Activated T-helper 2 cell treated with anti-CD3 and anti-CD28 coated beads, Interferon-gamma antibody, Interleukin-2, Interleukin-4, amounts not matched to agents 10 μg/mL and 5 μg/mL and 100 μg/mL, durations not matched to agents 14 hours and 24 hours and 36 hours (primary cell): ENCODE results near the gene EEF2K. TPM values are rescaled to one million over a fixed set of nuclear protein-coding genes. Genes with fewer than 3 reads are reported as not detected.
"Not testable (repeated sequence)": the region's sequence is repeated elsewhere in the genome, so short reads cannot be mapped to it uniquely, and the experiment has no call there.

Experiments used
- DNase-seq: peaks from one replicate; pipeline ENCODE4 v3.0.0; 2021; ENCODE audit warnings: low spot score
- H3K27ac Mint-ChIP-seq: one replicate; pipeline ENCODE4 v1.8.0; 2021; ENCODE audit warnings: mixed read lengths
- H3K27me3 Mint-ChIP-seq: one replicate; pipeline ENCODE4 v1.8.0; 2021; ENCODE audit warnings: low read depth, mixed read lengths
- H3K36me3 Mint-ChIP-seq: one replicate; pipeline ENCODE4 v1.8.0; 2021; ENCODE audit warnings: low read depth, mixed read lengths
- H3K4me1 Mint-ChIP-seq: one replicate; pipeline ENCODE4 v1.8.0; 2021; ENCODE audit warnings: low read depth, mixed read lengths
- H3K4me3 Mint-ChIP-seq: one replicate; pipeline ENCODE4 v1.8.0; 2021; ENCODE audit warnings: low read depth, mild to moderate bottlenecking, moderate library complexity, mixed read lengths
- H3K9me3 Mint-ChIP-seq: one replicate; pipeline ENCODE4 v1.8.0; 2021; ENCODE audit warnings: mixed read lengths
- intact Hi-C: fragments of 100-400 bp; cut with micrococcal nuclease; formaldehyde crosslinking; loops from one replicate; pipeline ENCODE4 v1.15.1; 2023
- total RNA-seq: library from RNA; stranded (reverse); gene quantifications from 2 replicates; pipeline ENCODE4 v1.2.3, GENCODE V29; 2022

Gene EEF2K
- total RNA-seq, 1 donor from 2014 or later, result 40.4 TPM

- H3K27me3 Mint-ChIP-seq, result no peaks in the 10 kb centered on the region
- peaks cover 43% of the 10 kb centered on the region for H3K36me3 Mint-ChIP-seq
- H3K4me3 Mint-ChIP-seq, result peak overlapping the region; percentile 92
- peak; percentile 76 for DNase-seq
- peaks cover 26% of the 10 kb centered on the region for H3K4me1 Mint-ChIP-seq
- no peaks in the 10 kb centered on the region for H3K9me3 Mint-ChIP-seq
- peak overlapping the region; percentile 98 for H3K27ac Mint-ChIP-seq
- intact Hi-C loops, result loop anchor here (1.0 to 10.0 kb wide), 7 partner anchors 57 to 1647 kb away; partner anchors contain the start of genes EEF2K, MOSMO and UQCRC2
These were observed 92.0 kb downstream of the EEF2K start for GRCh38 chr16:22297871-22298733.

- H3K27ac Mint-ChIP-seq, result peak overlapping the region; percentile 98
- peaks cover 49% of the 10 kb centered on the region for H3K36me3 Mint-ChIP-seq
- H3K4me3 Mint-ChIP-seq, result peak overlapping the region; percentile 92
These were observed 93.0 kb downstream of the EEF2K start for GRCh38 chr16:22299036-22299435.

GRCh38 chr16:22300427-22301071, 94.5 kb downstream of the EEF2K start:
- no peaks in the 10 kb centered on the region for H3K9me3 Mint-ChIP-seq
- peaks cover 63% of the 10 kb centered on the region for H3K36me3 Mint-ChIP-seq
- H3K4me3 Mint-ChIP-seq, result peak overlapping the region; percentile 9
- DNase-seq, result peak; percentile 45
- intact Hi-C loops, result no loop called here
- peaks cover 26% of the 10 kb centered on the region for H3K4me1 Mint-ChIP-seq
- no peaks in the 10 kb centered on the region for H3K27me3 Mint-ChIP-seq
- H3K27ac Mint-ChIP-seq, result peak overlapping the region; percentile 24

More at GRCh38 chr16:22299036-22299435, 93.0 kb downstream of the EEF2K start:
- H3K4me1 Mint-ChIP-seq, result peaks cover 26% of the 10 kb centered on the region
- no peaks in the 10 kb centered on the region for H3K9me3 Mint-ChIP-seq
- DNase-seq, result no peak
- intact Hi-C loops, result loop anchor here (5.0 to 10.0 kb wide), 2 partner anchors 292 to 1646 kb away; partner anchors contain the start of gene MOSMO
- no peaks in the 10 kb centered on the region for H3K27me3 Mint-ChIP-seq

GRCh38 chr16:22301423-22301822, 95.3 kb downstream of the EEF2K start:
- intact Hi-C loops, H3K27me3 Mint-ChIP-seq, H3K9me3 Mint-ChIP-seq, H3K27ac Mint-ChIP-seq, H3K4me3 Mint-ChIP-seq, DNase-seq: not testable (repeated sequence)
- H3K36me3 Mint-ChIP-seq, result peaks cover 68% of the 10 kb centered on the region
- H3K4me1 Mint-ChIP-seq, result peaks cover 21% of the 10 kb centered on the region

- Mint-ChIP-seq H3K4me1 (peaks cover 21% of the 10 kb centered on the region), H3K27me3 (no peaks in the 10 kb centered on the region), H3K9me3 (no peaks in the 10 kb centered on the region), H3K4me3 (no peak overlapping the region), H3K36me3 (peaks cover 72% of the 10 kb centered on the region), H3K27ac (peak overlapping the region; percentile 6)
- DNase-seq, result no peak
- intact Hi-C loops, result no loop called here
These were observed 96.8 kb downstream of the EEF2K start for GRCh38 chr16:22302776-22303363.

GRCh38 chr16:22304411-22304810, 98.3 kb downstream of the EEF2K start:
- Mint-ChIP-seq H3K9me3 (no peaks in the 10 kb centered on the region), H3K27ac (no peak overlapping the region), H3K27me3 (no peaks in the 10 kb centered on the region), H3K36me3 (peaks cover 65% of the 10 kb centered on the region), H3K4me3 (no peak overlapping the region), H3K4me1 (peaks cover 15% of the 10 kb centered on the region)
- intact Hi-C loops, result no loop called here
- no peak for DNase-seq

GRCh38 chr16:22306788-22307187, 100.7 kb downstream of the EEF2K start:
- peaks cover 3% of the 10 kb centered on the region for H3K4me1 Mint-ChIP-seq
- DNase-seq, result no peak
- intact Hi-C loops, result no loop called here
- H3K27ac Mint-ChIP-seq, result no peak overlapping the region
- H3K4me3 Mint-ChIP-seq, result no peak overlapping the region
- H3K36me3 Mint-ChIP-seq, result peaks cover 62% of the 10 kb centered on the region
- no peaks in the 10 kb centered on the region for H3K9me3 Mint-ChIP-seq
- H3K27me3 Mint-ChIP-seq, result no peaks in the 10 kb centered on the region

GRCh38 chr16:22307838-22308237, 101.8 kb downstream of the EEF2K start:
- Mint-ChIP-seq H3K4me1 (no peaks in the 10 kb centered on the region), H3K27ac (no peak overlapping the region), H3K36me3 (peaks cover 61% of the 10 kb centered on the region), H3K27me3 (no peaks in the 10 kb centered on the region), H3K4me3 (no peak overlapping the region), H3K9me3 (no peaks in the 10 kb centered on the region)
- DNase-seq, result no peak
- intact Hi-C loops, result no loop called here

GRCh38 chr16:22308824-22309520, 102.9 kb downstream of the EEF2K start:
- intact Hi-C loops, result no loop called here
- DNase-seq, result no peak
- H3K27ac Mint-ChIP-seq, result no peak overlapping the region
- H3K36me3 Mint-ChIP-seq, result peaks cover 60% of the 10 kb centered on the region
- H3K4me1 Mint-ChIP-seq, result no peaks in the 10 kb centered on the region
- H3K9me3 Mint-ChIP-seq, result no peaks in the 10 kb centered on the region
- H3K4me3 Mint-ChIP-seq, result no peak overlapping the region
- no peaks in the 10 kb centered on the region for H3K27me3 Mint-ChIP-seq

GRCh38 chr16:22311520-22311919, 105.4 kb downstream of the EEF2K start:
- H3K9me3 Mint-ChIP-seq, result no peaks in the 10 kb centered on the region
- no peak overlapping the region for H3K4me3 Mint-ChIP-seq
- DNase-seq, result no peak
- no peaks in the 10 kb centered on the region for H3K27me3 Mint-ChIP-seq
- intact Hi-C loops, result no loop called here
- peaks cover 61% of the 10 kb centered on the region for H3K36me3 Mint-ChIP-seq
- no peaks in the 10 kb centered on the region for H3K4me1 Mint-ChIP-seq
- no peak overlapping the region for H3K27ac Mint-ChIP-seq

GRCh38 chr16:22312897-22313781, 107.1 kb downstream of the EEF2K start:
- Mint-ChIP-seq H3K9me3 (no peaks in the 10 kb centered on the region), H3K4me3 (no peak overlapping the region), H3K27me3 (no peaks in the 10 kb centered on the region), H3K27ac (no peak overlapping the region), H3K36me3 (peaks cover 62% of the 10 kb centered on the region), H3K4me1 (no peaks in the 10 kb centered on the region)
- no peak for DNase-seq
- intact Hi-C loops, result no loop called here
